Endothelial cell of umbilical vein (primary cell): ENCODE measurements around the gene EEFSEC. TPM values are rescaled to one million over a fixed set of nuclear protein-coding genes. Genes with fewer than 3 reads are reported as not detected.

ENCODE experiments used
- BruUV-seq: library from RNA; stranded (reverse); fragments of 400-500 nt; replicated peaks from 2 replicates; lab custom pipeline; 2021; lab: Mats Ljungman, UMichigan
- CTCF ChIA-PET: fragments of 300-600, 350-600 bp; sonication (Branson Sonifier 250); formaldehyde crosslinking; loops from one replicate; lab custom pipeline; 2021; ENCODE audit warnings: antibody characterized with exemption, inconsistent platforms; lab: Charles Lee
- POLR2A ChIA-PET: fragments of 300-600, 350-600 bp; sonication (Branson Sonifier 250); formaldehyde crosslinking; loops from one replicate; lab custom pipeline; 2021; ENCODE audit warnings: antibody characterized with exemption, inconsistent platforms; lab: Charles Lee
- DNase-seq: peaks from one replicate; pipeline ENCODE4 v3.0.0-alpha.2; 2011; ENCODE audit warnings: low read depth, low spot score
- FAIRE-seq: peaks from 2 replicates; lab custom pipeline; 2011; peaks lifted over from hg19 to GRCh38; lab: Jason Lieb, UNC
- H2AFZ ChIP-seq: 2 replicates; pipeline ENCODE4 v1.6.0; 2012; ENCODE audit warnings: low read depth, low read length, control low read depth, inconsistent platforms
- H3K27ac ChIP-seq: 2 replicates; pipeline ENCODE4 v1.5.1; 2011; ENCODE audit warnings: low read depth, mild to moderate bottlenecking, control low read depth, low read length, moderate library complexity; ENCODE audit not compliant: insufficient read depth
- H3K27me3 ChIP-seq, 2 experiments: 2 replicates each; pipeline versions ENCODE4 v1.6.0 to v1.6.1; 2011; ENCODE audit warnings: low read length in 2 of 2, mixed read lengths in 1 of 2; ENCODE audit not compliant: control insufficient read depth in 2 of 2, insufficient read depth in 2 of 2
- H3K36me3 ChIP-seq, 2 experiments: 2 replicates in 1 of 2; 3 replicates in 1 of 2; pipeline ENCODE4 v1.5.1; 2011; ENCODE audit warnings: low read length in 2 of 2, mild to moderate bottlenecking in 1 of 2, moderate library complexity in 1 of 2; ENCODE audit not compliant: control insufficient read depth in 2 of 2, insufficient read depth in 2 of 2; ENCODE audit errors: extremely low read depth in 1 of 2
- H3K4me1 ChIP-seq: 3 replicates; pipeline ENCODE4 v1.5.1; 2011; ENCODE audit warnings: mild to moderate bottlenecking, low read length; ENCODE audit not compliant: control insufficient read depth, insufficient read depth; ENCODE audit errors: extremely low read depth
- H3K4me2 ChIP-seq: 2 replicates; pipeline ENCODE4 v1.6.1; 2011; ENCODE audit warnings: low read length, control low read depth, mixed read lengths; ENCODE audit not compliant: insufficient read depth
- H3K4me3 ChIP-seq, 3 experiments: fragments of 200-600 bp in 1 of 3; sonication (generic), shearing (Covaris generic) in 1 of 3; replicated peaks in 1 of 3; 2 replicates each; pipeline ENCODE4 v1.5.1; 2011 to 2016; ENCODE audit warnings: control low read depth in 3 of 3, low read length in 3 of 3, mild to moderate bottlenecking in 2 of 3, inconsistent platforms in 1 of 3, low read depth in 1 of 3, moderate library complexity in 1 of 3; ENCODE audit not compliant: insufficient read depth in 1 of 3
- H3K79me2 ChIP-seq: 2 replicates; pipeline ENCODE4 v1.6.0; 2012; ENCODE audit warnings: low read length, inconsistent platforms; ENCODE audit not compliant: control insufficient read depth, insufficient read depth
- H3K9ac ChIP-seq: replicated peaks from 2 replicates; pipeline ENCODE3; 2011; ENCODE audit warnings: low read length, control low read depth; ENCODE audit not compliant: insufficient read depth; ENCODE audit errors: extremely low read depth
- H3K9me1 ChIP-seq: replicated peaks from 3 replicates; pipeline ENCODE4 v1.6.0; 2011; ENCODE audit warnings: mild to moderate bottlenecking, low read length; ENCODE audit not compliant: control insufficient read depth, insufficient read depth; ENCODE audit errors: extremely low read depth
- H3K9me3 ChIP-seq: replicated peaks from 2 replicates; pipeline ENCODE4 v1.5.1; 2012; ENCODE audit warnings: low read length, inconsistent platforms; ENCODE audit not compliant: control insufficient read depth, insufficient read depth
- H4K20me1 ChIP-seq: replicated peaks from 2 replicates; pipeline ENCODE3; 2011; ENCODE audit warnings: mild to moderate bottlenecking, low read length; ENCODE audit not compliant: control insufficient read depth, insufficient read depth; ENCODE audit errors: extremely low read depth
- CTCF ChIP-seq, 2 donors: IDR thresholded peaks; 1 replicate in 1 of 2; 2 replicates in 1 of 2; pipeline ENCODE4 v1.5.1; 2011; ENCODE audit warnings: low read length in 2 of 2, mild to moderate bottlenecking in 2 of 2, moderate library complexity in 2 of 2, control low read depth in 1 of 2, inconsistent platforms in 1 of 2, low read depth in 1 of 2; ENCODE audit not compliant: insufficient read depth in 1 of 2; ENCODE audit errors: extremely low read depth in 1 of 2
- EZH2 ChIP-seq: IDR thresholded peaks from 2 replicates; pipeline ENCODE4 v1.6.1; 2012; ENCODE audit warnings: borderline replicate concordance, low read depth, mild to moderate bottlenecking, moderate library complexity, low read length, inconsistent platforms; ENCODE audit not compliant: severe bottlenecking
- FOS ChIP-seq: IDR thresholded peaks from 2 replicates; pipeline ENCODE4 v1.6.1; 2011; ENCODE audit warnings: mild to moderate bottlenecking, low read length, moderate library complexity, borderline replicate concordance; ENCODE audit not compliant: insufficient read depth
- GATA2 ChIP-seq: IDR thresholded peaks from 2 replicates; pipeline ENCODE4 v1.7.0; 2011; ENCODE audit warnings: low read depth, mild to moderate bottlenecking, moderate library complexity, mixed read lengths, low read length; ENCODE audit not compliant: insufficient read length, insufficient read depth
- JUN ChIP-seq: IDR thresholded peaks from 2 replicates; pipeline ENCODE4 v1.6.1; 2011; ENCODE audit warnings: borderline replicate concordance, low read depth; ENCODE audit not compliant: insufficient read length, insufficient read depth
- MAX ChIP-seq: IDR thresholded peaks from 2 replicates; pipeline ENCODE4 v1.6.1; 2011; ENCODE audit not compliant: insufficient read depth, insufficient read length
- MYC ChIP-seq: IDR thresholded peaks from one replicate; pipeline ENCODE4 v1.6.1; 2011; ENCODE audit warnings: mild to moderate bottlenecking, low read depth, low read length
- POLR2A ChIP-seq: IDR thresholded peaks from 2 replicates; pipeline ENCODE4 v1.6.1; 2012; ENCODE audit warnings: low read depth, mild to moderate bottlenecking, control low read depth, low read length
- POLR2AphosphoS5 ChIP-seq: IDR thresholded peaks from 2 replicates; pipeline ENCODE4 v1.6.1; 2012; ENCODE audit warnings: low read depth, mild to moderate bottlenecking, control low read depth, low read length, moderate library complexity; ENCODE audit not compliant: insufficient read depth
- dilution Hi-C: fragments of 300-500 bp; cut with MboI; formaldehyde crosslinking; loops from one replicate; pipeline ENCODE4 v1.15.0; 2019; ENCODE audit warnings: low sequenced_read_pairs; ENCODE audit not compliant: extremely low pct_ligation_motif_present
- intact Hi-C: fragments of 100-400 bp; cut with micrococcal nuclease; formaldehyde crosslinking; loops from one replicate; pipeline ENCODE4 v1.10.0; 2022
- polyA plus RNA-seq, 4 experiments: library from polyadenylated mRNA; depleted of rRNA in 3 of 4; stranded (reverse) in 3 of 4; unstranded in 1 of 4; fragments of >200 nt; gene quantifications; 2 replicates each; pipeline versions ENCODE4 v1.2.1 to v1.2.3, GENCODE V29; 2011 to 2012; ENCODE audit warnings: missing spikeins in 1 of 4
- total RNA-seq: library from RNA; stranded (reverse); gene quantifications from 2 replicates; pipeline ENCODE4 v1.2.3, GENCODE V29; 2021

EEFSEC gene
- total and polyA plus RNA-seq, 2 donors (not counting 3 experiments of a cell fraction or from before 2014, with no cell fraction given) = 13.1 to 14.5 TPM

- DNase-seq (no peak), FAIRE-seq (no peak)
- Histone ChIP-seq H3K79me2 (no peaks in the 10 kb centered on the region), H3K4me1 (no peaks in the 10 kb centered on the region), H4K20me1 (no peaks in the 10 kb centered on the region), H3K36me3 (no peaks in the 10 kb centered on the region), H3K9me1 (no peaks in the 10 kb centered on the region), H3K4me2 (no peak overlapping the region), H3K27me3 (peaks cover 5 to 23% of the 10 kb centered on the region in 2 experiments), H3K4me3 (no peak overlapping the region), H2AFZ (no peak overlapping the region), H3K27ac (no peak overlapping the region), H3K9ac (no peak overlapping the region), H3K9me3 (no peaks in the 10 kb centered on the region)
- no TSS peak for BruUV-seq
- intact Hi-C loops (no loop called here), dilution Hi-C loops (no loop called here)
- ChIA-PET CTCF (interaction anchor here (1.1 kb wide), 1 partner anchor 27 kb away, joined by 3 read pairs; no protein-coding TSS in a partner anchor), POLR2A (interaction anchor here (0.5 kb wide), 1 partner anchor 320 kb away, joined by 5 read pairs; no protein-coding TSS in a partner anchor)
- TF ChIP-seq MYC (no peak), JUN (no peak)
Observed at GRCh38 chr3:128456776-128457715, 303.8 kb downstream of the EEFSEC start.

- Histone ChIP-seq H3K9me3 (no peaks in the 10 kb centered on the region), H4K20me1 (no peaks in the 10 kb centered on the region), H3K36me3 (no peaks in the 10 kb centered on the region), H3K9me1 (no peaks in the 10 kb centered on the region), H2AFZ (no peak overlapping the region), H3K4me1 (no peaks in the 10 kb centered on the region), H3K27me3 (peaks cover 5 to 23% of the 10 kb centered on the region in 2 experiments), H3K4me3 (no peak overlapping the region), H3K79me2 (no peaks in the 10 kb centered on the region), H3K9ac (no peak overlapping the region), H3K27ac (no peak overlapping the region), H3K4me2 (no peak overlapping the region)
- CTCF ChIA-PET = interaction anchor here (1.1 to 1.5 kb wide), 3 partner anchors 9 to 47 kb away, joined by 3 to 5 read pairs (median 5); no protein-coding TSS in a partner anchor
- FAIRE-seq (no peak), DNase-seq (no peak)
- dilution Hi-C loops (no loop called here), intact Hi-C loops (no loop called here)
- TF ChIP-seq POLR2AphosphoS5 (no peak), CTCF (IDR thresholded peaks at IDR 0.05; ENCODE audit: extremely low read depth in 1 of 2, insufficient read depth in 1 of 2, low read depth in 1 of 2, low read length in 2 of 2) (no peak), MAX (no peak), JUN (no peak), GATA2 (no peak), MYC (no peak), EZH2 (no peak), POLR2A (no peak), FOS (no peak)
- no TSS peak for BruUV-seq
- POLR2A ChIA-PET = no interaction called here
Observed at GRCh38 chr3:128457937-128458336, 304.7 kb downstream of the EEFSEC start.
